Measurements from ENCODE around the gene LAMB3. TPM values are rescaled to one million over a fixed set of nuclear protein-coding genes. Genes with fewer than 3 reads are reported as not detected.

LAMB3 gene
- total RNA-seq, 4 donors from 2014 or later, result 74.2 to 165 (median 127) TPM

- Histone ChIP-seq H3K9me3 (no peaks in the 10 kb centered on the region), H3K4me1 (no peaks in the 10 kb centered on the region), H3K36me3 (no peaks in the 10 kb centered on the region), H3K4me3 (no peak overlapping the region), H3K27ac (no peak overlapping the region), H3K27me3 (peaks cover 4% of the 10 kb centered on the region)
- TF ChIP-seq EP300 (IDR thresholded peaks at IDR 0.05) (no peak), POLR2AphosphoS5 (IDR thresholded peaks at IDR 0.05) (no peak), CTCF (IDR thresholded peaks at IDR 0.05) (no peak), POLR2A (IDR thresholded peaks at IDR 0.05) (no peak)
- no peak for DNase-seq (ENCODE audit: low spot score in 2 of 2)
- WGBS, result 69% methylated on average over 9 of the region's 9 CpGs
Observed at GRCh38 chr1:209595028-209595427, 57.2 kb downstream of the LAMB3 start.

DNA sequence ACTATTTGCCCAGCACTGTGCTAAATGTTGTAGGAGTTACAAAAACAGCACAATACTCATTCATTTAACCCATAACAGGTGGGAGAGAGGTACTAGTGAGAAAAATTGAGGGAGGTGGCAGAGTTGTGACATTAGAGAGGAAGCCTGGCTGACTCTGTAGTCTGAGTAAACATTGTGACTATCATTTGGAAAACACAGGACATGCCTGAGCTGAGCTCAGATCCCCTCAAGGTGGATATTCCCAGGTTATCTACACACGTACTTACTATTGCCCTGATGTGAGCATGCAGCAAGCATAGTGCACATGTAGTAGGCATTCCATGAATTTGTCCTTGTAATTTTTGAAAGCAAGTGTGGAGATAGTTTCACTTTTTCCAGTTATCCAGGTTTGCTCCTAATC is 57.8 kb downstream of the LAMB3 start:
- Histone ChIP-seq H3K27ac (no peak overlapping the region), H3K27me3 (peaks cover 4% of the 10 kb centered on the region), H3K9me3 (no peaks in the 10 kb centered on the region), H3K4me1 (no peaks in the 10 kb centered on the region), H3K36me3 (no peaks in the 10 kb centered on the region), H3K4me3 (no peak overlapping the region)
- no peak for TF ChIP-seq CTCF (IDR thresholded peaks at IDR 0.05)
- TF ChIP-seq POLR2AphosphoS5 (IDR thresholded peaks at IDR 0.05), result no peak
- 75% methylated on average over 1 of the region's 1 CpG for WGBS
- no peak for DNase-seq (ENCODE audit: low spot score in 2 of 2)

- DNase-seq (ENCODE audit: low spot score in 2 of 2), result no peak
- H3K9me3 ChIP-seq, result no peaks in the 10 kb centered on the region
- H3K4me1 ChIP-seq, result no peaks in the 10 kb centered on the region
- H3K27ac ChIP-seq, result no peak overlapping the region
- 67% methylated on average over 2 of the region's 2 CpGs for WGBS
- H3K36me3 ChIP-seq, result no peaks in the 10 kb centered on the region
- no peak for TF ChIP-seq POLR2AphosphoS5 (IDR thresholded peaks at IDR 0.05)
- TF ChIP-seq POLR2A (IDR thresholded peaks at IDR 0.05), result no peak
- no peak for TF ChIP-seq EP300 (IDR thresholded peaks at IDR 0.05)
- TF ChIP-seq CTCF (IDR thresholded peaks at IDR 0.05), result no peak
- H3K27me3 ChIP-seq, result peaks cover 5% of the 10 kb centered on the region
- H3K4me3 ChIP-seq, result no peak overlapping the region
Observed at GRCh38 chr1:209593747-209594146, 58.5 kb downstream of the LAMB3 start.

DNA sequence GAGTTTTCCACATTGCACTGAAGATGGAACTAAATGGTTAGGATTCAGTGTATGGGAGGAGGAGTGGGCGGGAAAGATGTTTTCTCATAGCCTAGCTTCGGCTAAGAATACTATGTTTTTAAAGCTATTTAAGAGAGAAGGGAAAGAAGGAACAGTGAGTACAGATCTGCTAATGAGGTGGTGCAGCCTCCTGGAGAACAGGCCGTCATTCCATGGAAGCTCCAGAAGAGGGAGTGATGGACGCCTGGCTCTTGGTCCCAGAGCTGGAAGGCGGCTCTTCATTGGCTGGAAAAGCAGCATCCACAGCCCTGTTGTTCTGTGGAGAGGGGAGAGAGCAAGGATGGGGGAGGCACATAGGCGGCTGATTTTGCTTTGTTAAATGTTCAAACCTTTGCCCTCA is 61.8 kb downstream of the LAMB3 start:
- DNase-seq (ENCODE audit: low spot score in 2 of 2), result no peak
- Histone ChIP-seq H3K4me3 (no peak overlapping the region), H3K27me3 (peaks cover 6% of the 10 kb centered on the region), H3K9me3 (no peaks in the 10 kb centered on the region), H3K4me1 (peaks cover 6% of the 10 kb centered on the region), H3K27ac (no peak overlapping the region), H3K36me3 (no peaks in the 10 kb centered on the region)
- TF ChIP-seq CTCF (IDR thresholded peaks at IDR 0.05) (no peak), EP300 (IDR thresholded peaks at IDR 0.05) (no peak)
- 70% methylated on average over 6 of the region's 6 CpGs for WGBS

GRCh38 chr1:209589863-209590262 is 62.4 kb downstream of the LAMB3 start:
- 93% methylated on average over 6 of the region's 6 CpGs for WGBS
- H3K4me1 ChIP-seq, result peaks cover 12% of the 10 kb centered on the region
- H3K27me3 ChIP-seq, result peaks cover 11% of the 10 kb centered on the region
- no peak overlapping the region for H3K27ac ChIP-seq
- H3K4me3 ChIP-seq, result no peak overlapping the region
- no peak for TF ChIP-seq POLR2A (IDR thresholded peaks at IDR 0.05)
- no peak for TF ChIP-seq POLR2AphosphoS5 (IDR thresholded peaks at IDR 0.05)
- no peak for TF ChIP-seq EP300 (IDR thresholded peaks at IDR 0.05)
- TF ChIP-seq CTCF (IDR thresholded peaks at IDR 0.05), result no peak
- no peaks in the 10 kb centered on the region for H3K9me3 ChIP-seq
- H3K36me3 ChIP-seq, result no peaks in the 10 kb centered on the region
- DNase-seq (ENCODE audit: low spot score in 2 of 2), result no peak
